ENCODE results near the gene TRDMT1. TPM values are rescaled to one million over a fixed set of nuclear protein-coding genes. Genes with fewer than 3 reads are reported as not detected.

TRDMT1 gene
- total and polyA plus RNA-seq, 12 donors, result 2.0 to 6.3 (median 3.7) TPM

- no peaks in the 10 kb centered on the region for H3K36me3 ChIP-seq
- no peak for ATAC-seq
- no peaks in the 10 kb centered on the region for H3K9me3 ChIP-seq
- TF ChIP-seq CTCF (IDR thresholded peaks at IDR 0.05), result no peak
- intact Hi-C loops (cut with DNase I), result no loop called here
- no peak for DNase-seq
- H3K27me3 ChIP-seq, result no peaks in the 10 kb centered on the region
- peaks cover 0 to 6% (median 0%) of the 10 kb centered on the region in 9 donors for H3K4me1 ChIP-seq
- 98 to 100% methylated on average over 1 of the region's 1 CpG for WGBS, 2 donors
- no peak overlapping the region for H3K27ac ChIP-seq
- H3K4me3 ChIP-seq, result no peak overlapping the region
These were observed 56.2 kb downstream of the TRDMT1 start for GRCh38 chr10:17145239-17145638.

DNA sequence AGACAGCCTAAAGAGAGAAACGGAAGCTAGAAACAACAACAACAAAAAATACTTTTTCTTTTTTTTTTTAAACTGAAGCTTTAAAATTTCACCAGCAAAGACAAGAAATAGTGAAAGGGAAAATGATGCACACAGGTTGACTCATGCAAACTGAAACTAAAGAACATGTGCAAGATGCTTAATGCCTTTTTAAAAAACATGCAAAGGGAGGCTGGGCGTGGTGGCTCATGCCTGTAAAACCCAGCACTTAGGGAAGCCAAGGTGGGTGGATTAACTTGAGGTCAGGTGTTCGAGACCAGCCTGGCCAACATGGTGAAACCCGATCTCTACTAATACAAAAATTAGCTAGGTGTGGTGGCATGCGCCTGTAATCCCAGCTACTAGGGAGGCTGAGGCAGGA, 56.7 kb downstream of the TRDMT1 start:
- H3K4me1 ChIP-seq, result peaks cover 0 to 6% (median 0%) of the 10 kb centered on the region in 9 donors

GRCh38 chr10:17144032-17144431, 57.4 kb downstream of the TRDMT1 start:
- WGBS, 2 donors, result 98 to 99% methylated on average over 2 of the region's 2 CpGs
- no peak for DNase-seq
- Histone ChIP-seq H3K4me3 (no peak overlapping the region), H3K27me3 (no peaks in the 10 kb centered on the region), H3K9me3 (no peaks in the 10 kb centered on the region), H3K27ac (no peak overlapping the region), H3K36me3 (no peaks in the 10 kb centered on the region), H3K4me1 (peaks cover 0 to 4% (median 0%) of the 10 kb centered on the region in 9 donors)
- intact Hi-C loops (cut with DNase I), result no loop called here
- ATAC-seq, result no peak
- TF ChIP-seq CTCF (IDR thresholded peaks at IDR 0.05), result no peak

More for the DNA sequence above, 56.7 kb downstream of the TRDMT1 start:
- TF ChIP-seq CTCF (IDR thresholded peaks at IDR 0.05), result no peak
- Histone ChIP-seq H3K9me3 (no peaks in the 10 kb centered on the region), H3K4me3 (no peak overlapping the region), H3K27ac (no peak overlapping the region), H3K27me3 (no peaks in the 10 kb centered on the region), H3K36me3 (no peaks in the 10 kb centered on the region)
- WGBS, 2 donors, result 93 to 95% methylated on average over 5 of the region's 5 CpGs
- intact Hi-C loops (cut with DNase I), result no loop called here
- ATAC-seq, result no peak
- DNase-seq, result no peak

DNA sequence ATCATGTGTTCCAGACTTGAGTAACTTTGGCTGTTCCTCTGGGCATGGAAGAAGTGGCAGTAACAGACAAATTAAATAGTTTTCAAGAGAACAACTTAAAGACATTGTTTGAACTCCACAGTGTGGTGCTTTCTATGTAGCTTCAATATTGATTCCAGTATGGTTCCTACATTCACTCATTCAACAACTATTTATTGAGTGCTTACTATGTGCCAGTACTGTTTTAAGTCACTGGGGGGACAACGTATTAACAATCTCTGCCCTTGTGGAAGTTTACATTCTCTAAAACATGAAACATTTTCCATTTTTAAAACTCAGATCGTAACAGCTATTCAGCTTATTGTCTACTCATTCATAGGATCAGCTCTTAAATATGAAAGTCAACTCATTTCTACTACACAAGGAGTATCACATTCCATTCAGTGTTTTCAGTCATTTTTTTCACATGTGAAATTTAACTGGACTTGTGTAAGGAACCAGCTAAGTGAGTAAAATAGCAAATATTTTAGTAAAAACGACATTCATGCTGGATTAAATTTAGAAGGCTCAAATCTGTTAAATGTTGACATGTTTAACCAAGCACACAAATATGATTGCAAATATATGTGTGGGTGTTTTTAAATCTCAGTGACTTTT, 58.3 kb downstream of the TRDMT1 start:
- DNase-seq (no peak), ATAC-seq (no peak)
- Histone ChIP-seq H3K4me1 (no peaks in the 10 kb centered on the region), H3K9me3 (no peaks in the 10 kb centered on the region), H3K27ac (no peak overlapping the region), H3K4me3 (no peak overlapping the region), H3K27me3 (no peaks in the 10 kb centered on the region), H3K36me3 (no peaks in the 10 kb centered on the region)
- 87% methylated on average over 3 of the region's 3 CpGs for WGBS, 2 donors
- TF ChIP-seq CTCF (IDR thresholded peaks at IDR 0.05), result no peak
- intact Hi-C loops (cut with DNase I), result no loop called here

All from heart right ventricle (tissue), 16 donors.